ENCODE measurements around the gene ZBTB2.
"Not testable (repeated sequence)": the region's sequence is repeated elsewhere in the genome, so short reads cannot be mapped to it uniquely, and the experiment has no call there.

Gene ZBTB2

GRCh38 chr6:151320140-151320539, 71.2 kb downstream of the ZBTB2 start:
- no peak overlapping the region for H3K27ac Mint-ChIP-seq
- peaks cover 10% of the 10 kb centered on the region for H3K4me1 Mint-ChIP-seq (ENCODE audit: low read depth)
- H3K9me3 Mint-ChIP-seq (ENCODE audit: low read depth) = no peaks in the 10 kb centered on the region
- peaks cover 2% of the 10 kb centered on the region for H3K36me3 Mint-ChIP-seq
- H3K27me3 Mint-ChIP-seq = peaks cover 14% of the 10 kb centered on the region
- H3K4me3 Mint-ChIP-seq = no peak overlapping the region

- Mint-ChIP-seq H3K36me3 (peaks cover 2% of the 10 kb centered on the region), H3K27me3 (peaks cover 7% of the 10 kb centered on the region), H3K27ac (no peak overlapping the region), H3K9me3 (ENCODE audit: low read depth) (no peaks in the 10 kb centered on the region), H3K4me3 (no peak overlapping the region), H3K4me1 (ENCODE audit: low read depth) (no peaks in the 10 kb centered on the region)
These were observed 73.4 kb downstream of the ZBTB2 start for GRCh38 chr6:151317995-151318365.

- Mint-ChIP-seq H3K4me3 (no peak overlapping the region), H3K36me3 (peaks cover 2% of the 10 kb centered on the region), H3K27me3 (peaks cover 7% of the 10 kb centered on the region), H3K9me3 (ENCODE audit: low read depth) (no peaks in the 10 kb centered on the region), H3K4me1 (ENCODE audit: low read depth) (no peaks in the 10 kb centered on the region), H3K27ac (no peak overlapping the region)
These were observed 74.0 kb downstream of the ZBTB2 start for GRCh38 chr6:151317103-151317994.

- H3K9me3 Mint-ChIP-seq (ENCODE audit: low read depth); H3K27ac Mint-ChIP-seq; H3K4me1 Mint-ChIP-seq (ENCODE audit: low read depth); H3K36me3 Mint-ChIP-seq; H3K27me3 Mint-ChIP-seq; H3K4me3 Mint-ChIP-seq: not testable (repeated sequence)
These were observed 75.7 kb downstream of the ZBTB2 start for GRCh38 chr6:151315661-151316060.

All from activated naive CD8-positive, alpha-beta T cell (primary cell).